Panc1 (cell line): ENCODE data around the gene PLIN4. TPM values are rescaled to one million over a fixed set of nuclear protein-coding genes. Genes with fewer than 3 reads are reported as not detected.

Experiments
- ATAC-seq: fragments of 200-7000 bp; cut with Tn5 transposase; 2 replicates; pipeline ENCODE4 v1.9.1; 2020; ENCODE audit warnings: mild to moderate bottlenecking, moderate library complexity
- BruUV-seq: library from RNA; stranded (reverse); fragments of 400-500 nt; replicated peaks from 2 replicates; lab custom pipeline; 2021; lab: Mats Ljungman, UMichigan
- CTCF ChIA-PET: fragments of 300-600 bp; sonication (Branson Sonifier 250); formaldehyde crosslinking; loops from one replicate; lab custom pipeline; 2022; ENCODE audit warnings: antibody characterized with exemption; lab: Charles Lee
- POLR2A ChIA-PET: fragments of 300-600 bp; sonication (Branson Sonifier 250); formaldehyde crosslinking; loops from one replicate; lab custom pipeline; 2022; ENCODE audit warnings: antibody characterized with exemption; lab: Charles Lee
- DNase-seq: peaks from one replicate; pipeline ENCODE4 v3.0.0-alpha.2; 2010; ENCODE audit warnings: low read depth, low spot score
- H3K27ac ChIP-seq: 2 replicates; pipeline ENCODE4 v1.5.1; 2011; ENCODE audit warnings: mild to moderate bottlenecking, low read length, inconsistent platforms
- H3K27me3 ChIP-seq: fragments of 200-500 bp; sonication (Bioruptor generic); 2 replicates; pipeline ENCODE4 v1.6.0; 2014; ENCODE audit warnings: low read length, inconsistent platforms; ENCODE audit not compliant: control insufficient read depth, insufficient read depth
- H3K36me3 ChIP-seq: fragments of 200-500 bp; sonication (Bioruptor generic); 2 replicates; pipeline ENCODE4 v1.5.1; 2014; ENCODE audit warnings: inconsistent platforms, mild to moderate bottlenecking, low read length, moderate library complexity; ENCODE audit not compliant: control insufficient read depth, insufficient read depth
- H3K4me1 ChIP-seq: 2 replicates; pipeline ENCODE4 v1.5.1; 2011; ENCODE audit warnings: inconsistent platforms, mild to moderate bottlenecking, low read length, moderate library complexity; ENCODE audit not compliant: control insufficient read depth, insufficient read depth
- H3K4me3 ChIP-seq, 2 experiments: 2 replicates each; pipeline ENCODE4 v1.5.1; 2011 to 2012; ENCODE audit warnings: low read depth in 2 of 2, low read length in 2 of 2, mild to moderate bottlenecking in 2 of 2, inconsistent platforms in 1 of 2, moderate library complexity in 1 of 2
- H3K9me3 ChIP-seq: fragments of 200-500 bp; sonication (Bioruptor generic); 2 replicates; pipeline ENCODE4 v1.5.1; 2014; ENCODE audit warnings: low read depth, mild to moderate bottlenecking, inconsistent platforms, low read length, moderate library complexity; ENCODE audit not compliant: control insufficient read depth, insufficient read depth
- POLR2AphosphoS5 ChIP-seq: IDR thresholded peaks from 2 replicates; pipeline ENCODE4 v1.6.1; 2012; ENCODE audit warnings: mild to moderate bottlenecking, low read depth, low read length, moderate library complexity
- SIN3A ChIP-seq: IDR thresholded peaks from 2 replicates; pipeline ENCODE4 v1.6.1; 2012; ENCODE audit warnings: low read depth, mild to moderate bottlenecking, low read length, moderate library complexity, borderline replicate concordance; ENCODE audit not compliant: insufficient read depth
- TCF7L2 ChIP-seq: IDR thresholded peaks from 2 replicates; pipeline ENCODE4 v1.6.1; 2011; ENCODE audit warnings: mild to moderate bottlenecking, low read depth, low read length, inconsistent platforms
- in situ Hi-C: cut with HindIII; loops from 2 replicates; pipeline ENCODE4 v1.10.0; 2016; ENCODE audit warnings: low sequenced_read_pairs, low pct_unique_long_range_greater_than_20kb
- intact Hi-C: fragments of 100-400 bp; cut with micrococcal nuclease; formaldehyde crosslinking; loops from one replicate; pipeline ENCODE4 v1.10.0; 2022; ENCODE audit not compliant: unreplicated experiment
- total RNA-seq: library from RNA; stranded (reverse); gene quantifications from one replicate; pipeline ENCODE4 v1.2.1, GENCODE V29; 2021; ENCODE audit not compliant: unreplicated experiment
- TF ChIP-seq, protein P1 (sequence below), 2 experiments: IDR thresholded peaks; 2 replicates each; pipeline ENCODE4 v1.6.1; 2011 to 2012; ENCODE audit warnings: low read depth in 2 of 2, control low read depth in 1 of 2, low read length in 1 of 2, mild to moderate bottlenecking in 1 of 2, moderate library complexity in 1 of 2; ENCODE audit not compliant: insufficient read depth in 1 of 2
- TF ChIP-seq, protein P2 (sequence below): fragments of 450-650 bp; IDR thresholded peaks from 2 replicates; pipeline ENCODE4 v1.5.1; 2017; ENCODE audit warnings: mild to moderate bottlenecking

The PLIN4 gene
- total RNA-seq, 1 experiment from 2014 or later, result 10.2 TPM

DNA sequence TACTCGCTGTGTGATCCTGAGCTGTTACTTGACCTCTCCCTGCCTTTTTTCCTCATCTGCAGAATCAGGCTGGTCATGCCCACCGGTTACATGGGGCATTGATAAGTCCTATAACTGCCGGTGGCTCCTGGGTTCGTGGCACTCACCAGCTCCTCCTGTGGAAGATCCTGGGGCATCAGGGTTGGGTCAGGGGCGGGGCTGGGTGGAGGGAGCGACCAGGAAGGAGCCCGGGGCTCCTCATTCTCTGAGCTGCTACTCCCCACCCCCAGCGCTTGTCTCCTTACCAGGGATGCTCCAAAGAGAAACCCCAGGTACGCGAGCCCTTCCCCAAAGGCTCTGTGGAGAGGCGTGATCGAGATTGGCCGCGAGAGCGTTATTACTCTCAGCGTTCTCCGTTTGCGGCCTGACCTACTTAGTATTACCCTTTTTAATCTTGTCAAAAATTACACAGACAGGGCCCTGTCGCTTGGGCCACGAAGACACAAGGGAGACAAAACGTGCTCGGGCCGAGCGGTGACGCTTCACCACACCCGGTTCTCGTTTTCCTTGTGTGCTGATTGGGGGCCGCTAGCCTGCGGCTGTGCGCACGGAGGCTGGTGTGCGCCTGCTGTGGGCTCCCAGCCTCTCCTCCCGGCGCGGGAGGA is 35.4 kb downstream of the PLIN4 start:
- POLR2A ChIA-PET, result no interaction called here
- Histone ChIP-seq H3K36me3 (no peaks in the 10 kb centered on the region), H3K4me1 (no peaks in the 10 kb centered on the region), H3K27me3 (no peaks in the 10 kb centered on the region), H3K27ac (no peak overlapping the region), H3K4me3 (no peak overlapping the region), H3K9me3 (no peaks in the 10 kb centered on the region)
- ATAC-seq (no peak; the same call in 1 of the 2 replicates), DNase-seq (no peak)
- in situ Hi-C loops (no loop called here), intact Hi-C loops (no loop called here)
- CTCF ChIA-PET, result no interaction called here
- TF ChIP-seq SIN3A (no peak), POLR2AphosphoS5 (no peak), TCF7L2 (no peak)
- TF ChIP-seq, protein P1, sequence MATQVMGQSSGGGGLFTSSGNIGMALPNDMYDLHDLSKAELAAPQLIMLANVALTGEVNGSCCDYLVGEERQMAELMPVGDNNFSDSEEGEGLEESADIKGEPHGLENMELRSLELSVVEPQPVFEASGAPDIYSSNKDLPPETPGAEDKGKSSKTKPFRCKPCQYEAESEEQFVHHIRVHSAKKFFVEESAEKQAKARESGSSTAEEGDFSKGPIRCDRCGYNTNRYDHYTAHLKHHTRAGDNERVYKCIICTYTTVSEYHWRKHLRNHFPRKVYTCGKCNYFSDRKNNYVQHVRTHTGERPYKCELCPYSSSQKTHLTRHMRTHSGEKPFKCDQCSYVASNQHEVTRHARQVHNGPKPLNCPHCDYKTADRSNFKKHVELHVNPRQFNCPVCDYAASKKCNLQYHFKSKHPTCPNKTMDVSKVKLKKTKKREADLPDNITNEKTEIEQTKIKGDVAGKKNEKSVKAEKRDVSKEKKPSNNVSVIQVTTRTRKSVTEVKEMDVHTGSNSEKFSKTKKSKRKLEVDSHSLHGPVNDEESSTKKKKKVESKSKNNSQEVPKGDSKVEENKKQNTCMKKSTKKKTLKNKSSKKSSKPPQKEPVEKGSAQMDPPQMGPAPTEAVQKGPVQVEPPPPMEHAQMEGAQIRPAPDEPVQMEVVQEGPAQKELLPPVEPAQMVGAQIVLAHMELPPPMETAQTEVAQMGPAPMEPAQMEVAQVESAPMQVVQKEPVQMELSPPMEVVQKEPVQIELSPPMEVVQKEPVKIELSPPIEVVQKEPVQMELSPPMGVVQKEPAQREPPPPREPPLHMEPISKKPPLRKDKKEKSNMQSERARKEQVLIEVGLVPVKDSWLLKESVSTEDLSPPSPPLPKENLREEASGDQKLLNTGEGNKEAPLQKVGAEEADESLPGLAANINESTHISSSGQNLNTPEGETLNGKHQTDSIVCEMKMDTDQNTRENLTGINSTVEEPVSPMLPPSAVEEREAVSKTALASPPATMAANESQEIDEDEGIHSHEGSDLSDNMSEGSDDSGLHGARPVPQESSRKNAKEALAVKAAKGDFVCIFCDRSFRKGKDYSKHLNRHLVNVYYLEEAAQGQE (IDR thresholded peaks at IDR 0.05; ENCODE audit: insufficient read depth in 1 of 2, low read depth in 2 of 2, low read length in 1 of 2), result no peak
- TF ChIP-seq, protein P2, sequence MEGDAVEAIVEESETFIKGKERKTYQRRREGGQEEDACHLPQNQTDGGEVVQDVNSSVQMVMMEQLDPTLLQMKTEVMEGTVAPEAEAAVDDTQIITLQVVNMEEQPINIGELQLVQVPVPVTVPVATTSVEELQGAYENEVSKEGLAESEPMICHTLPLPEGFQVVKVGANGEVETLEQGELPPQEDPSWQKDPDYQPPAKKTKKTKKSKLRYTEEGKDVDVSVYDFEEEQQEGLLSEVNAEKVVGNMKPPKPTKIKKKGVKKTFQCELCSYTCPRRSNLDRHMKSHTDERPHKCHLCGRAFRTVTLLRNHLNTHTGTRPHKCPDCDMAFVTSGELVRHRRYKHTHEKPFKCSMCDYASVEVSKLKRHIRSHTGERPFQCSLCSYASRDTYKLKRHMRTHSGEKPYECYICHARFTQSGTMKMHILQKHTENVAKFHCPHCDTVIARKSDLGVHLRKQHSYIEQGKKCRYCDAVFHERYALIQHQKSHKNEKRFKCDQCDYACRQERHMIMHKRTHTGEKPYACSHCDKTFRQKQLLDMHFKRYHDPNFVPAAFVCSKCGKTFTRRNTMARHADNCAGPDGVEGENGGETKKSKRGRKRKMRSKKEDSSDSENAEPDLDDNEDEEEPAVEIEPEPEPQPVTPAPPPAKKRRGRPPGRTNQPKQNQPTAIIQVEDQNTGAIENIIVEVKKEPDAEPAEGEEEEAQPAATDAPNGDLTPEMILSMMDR, result no peak
- BruUV-seq, result no TSS peak

DNA sequence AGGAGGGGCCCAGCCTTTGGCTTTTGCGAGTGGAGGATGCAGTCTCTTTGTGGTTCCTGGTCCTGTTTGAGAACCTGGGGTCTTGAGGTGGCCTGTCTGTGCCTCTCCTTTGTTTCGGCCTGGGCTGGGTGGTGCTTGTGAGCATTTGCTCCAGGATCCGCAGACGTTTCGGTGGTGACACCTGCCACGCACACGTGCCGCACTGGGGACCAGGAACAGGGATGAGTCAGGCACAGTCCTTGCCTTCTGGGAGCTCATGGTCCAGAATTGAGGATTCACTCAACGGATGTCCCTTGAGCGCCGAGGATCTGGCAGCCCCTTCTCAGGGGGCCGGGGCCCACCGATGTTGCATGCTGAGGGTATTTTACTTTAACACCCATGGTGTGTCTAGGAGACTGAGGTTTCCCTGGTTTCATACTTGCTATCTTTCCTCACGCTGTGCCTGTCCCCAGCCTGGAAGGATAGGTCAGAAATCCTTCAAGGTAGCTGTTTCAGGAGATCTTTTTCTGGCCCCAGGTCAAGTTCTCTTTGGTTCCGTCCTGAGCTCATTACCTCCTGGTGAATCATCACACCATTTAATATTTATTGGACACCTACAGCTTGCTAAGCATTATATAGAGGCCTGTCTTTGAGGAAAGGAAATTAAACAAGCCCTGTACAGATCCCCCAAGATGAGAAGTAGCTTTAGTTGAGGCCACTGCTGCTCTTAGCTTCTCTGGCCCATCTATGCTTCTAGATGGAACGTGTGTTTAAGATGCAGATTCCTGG is 41.1 kb downstream of the PLIN4 start:
- Histone ChIP-seq H3K27me3 (no peaks in the 10 kb centered on the region), H3K27ac (no peak overlapping the region), H3K4me1 (no peaks in the 10 kb centered on the region; the same call in 1 of the 2 replicates), H3K4me3 (no peak overlapping the region), H3K36me3 (peaks cover 4% of the 10 kb centered on the region; the same call in 1 of the 2 replicates), H3K9me3 (no peaks in the 10 kb centered on the region)
- TF ChIP-seq POLR2AphosphoS5 (no peak), TCF7L2 (no peak), SIN3A (no peak)
- TF ChIP-seq, protein P1 (IDR thresholded peaks at IDR 0.05; ENCODE audit: insufficient read depth in 1 of 2, low read depth in 2 of 2, low read length in 1 of 2), result no peak
- TF ChIP-seq, protein P2, result no peak
- in situ Hi-C loops, result no loop called here
- DNase-seq (no peak), ATAC-seq (no peak)
- CTCF ChIA-PET, result no interaction called here
- POLR2A ChIA-PET, result no interaction called here
- intact Hi-C loops, result no loop called here
- no TSS peak for BruUV-seq
